IMR-90 (cell line): ENCODE measurements around the gene SLC39A11. TPM values are rescaled to one million over a fixed set of nuclear protein-coding genes. Genes with fewer than 3 reads are reported as not detected.

Experiments
- ATAC-seq: fragments of 200-7000 bp; cut with Tn5 transposase; 2 replicates; pipeline ENCODE4 v1.9.1; 2020; ENCODE audit warnings: low read depth, mild to moderate bottlenecking, moderate library complexity
- BruUV-seq: library from RNA; stranded (reverse); fragments of 400-500 nt; replicated peaks from 2 replicates; lab custom pipeline; 2021; lab: Mats Ljungman, UMichigan
- CTCF ChIA-PET: fragments of 300-600 bp; formaldehyde crosslinking; extraction: SDS; loops from one replicate; lab custom pipeline; 2021; ENCODE audit warnings: antibody characterized with exemption; lab: Yijun Ruan, JAX
- POLR2A ChIA-PET: fragments of 300-600 bp; sonication (Branson Sonifier 250); formaldehyde crosslinking; loops from one replicate; lab custom pipeline; 2022; ENCODE audit warnings: antibody characterized with exemption; ENCODE audit not compliant: unreplicated experiment; lab: Charles Lee
- DNase-seq: peaks from one replicate; pipeline ENCODE4 v3.0.0; 2013
- H2AFZ ChIP-seq: replicated peaks from 2 replicates; pipeline ENCODE3; 2013; ENCODE audit warnings: low read length, mild to moderate bottlenecking; ENCODE audit not compliant: poor library complexity
- H2AK5ac ChIP-seq: 2 replicates; pipeline ENCODE4 v1.6.1; 2013; ENCODE audit warnings: low read depth, low read length, inconsistent platforms
- H2AK9ac ChIP-seq: replicated peaks from 2 replicates; pipeline ENCODE3; 2013; ENCODE audit warnings: mild to moderate bottlenecking, low read depth, low read length, moderate library complexity; ENCODE audit not compliant: poor library complexity
- H2BK120ac ChIP-seq: 2 replicates; pipeline ENCODE4 v1.6.1; 2013; ENCODE audit warnings: low read depth, low read length, inconsistent platforms
- H2BK15ac ChIP-seq: 3 replicates; pipeline ENCODE4 v1.6.1; 2013; ENCODE audit warnings: low read depth, low read length, inconsistent platforms
- H2BK20ac ChIP-seq: 2 replicates; pipeline ENCODE4 v1.6.1; 2013; ENCODE audit warnings: low read depth, mild to moderate bottlenecking, inconsistent platforms, low read length, moderate library complexity
- H2BK5ac ChIP-seq: 2 replicates; pipeline ENCODE4 v1.6.1; 2013; ENCODE audit warnings: mild to moderate bottlenecking, low read depth, low read length, inconsistent platforms; ENCODE audit not compliant: poor library complexity, severe bottlenecking
- H3K14ac ChIP-seq: replicated peaks from 2 replicates; pipeline ENCODE4 v1.6.1; 2013; ENCODE audit warnings: low read depth, low read length, inconsistent platforms
- H3K18ac ChIP-seq: 2 replicates; pipeline ENCODE4 v1.6.1; 2013; ENCODE audit warnings: low read depth, low read length, control low read depth
- H3K23ac ChIP-seq: 2 replicates; pipeline ENCODE4 v1.6.1; 2013; ENCODE audit warnings: low read depth, low read length, inconsistent platforms
- H3K27ac ChIP-seq: 2 replicates; pipeline ENCODE4 v1.5.1; 2013; ENCODE audit warnings: mild to moderate bottlenecking, control low read depth, low read length; ENCODE audit not compliant: insufficient read depth
- H3K27me3 ChIP-seq: 2 replicates; pipeline ENCODE4 v1.6.1; 2013; ENCODE audit warnings: low read length; ENCODE audit not compliant: control insufficient read depth, insufficient read depth
- H3K36me3 ChIP-seq: 2 replicates; pipeline ENCODE4 v1.6.1; 2013; ENCODE audit warnings: low read length, mixed read lengths; ENCODE audit not compliant: control insufficient read depth, insufficient read depth
- H3K4ac ChIP-seq: 2 replicates; pipeline ENCODE4 v1.6.1; 2013; ENCODE audit warnings: low read depth, low read length, inconsistent platforms
- H3K4me1 ChIP-seq: 2 replicates; pipeline ENCODE4 v1.6.1; 2013; ENCODE audit warnings: low read length, mixed read lengths; ENCODE audit not compliant: control insufficient read depth, insufficient read depth
- H3K4me2 ChIP-seq: 2 replicates; pipeline ENCODE4 v1.6.1; 2013; ENCODE audit warnings: low read depth, mild to moderate bottlenecking, control low read depth, low read length, moderate library complexity
- H3K4me3 ChIP-seq: 2 replicates; pipeline ENCODE4 v1.5.1; 2013; ENCODE audit warnings: low read depth, mild to moderate bottlenecking, control low read depth, low read length, moderate library complexity; ENCODE audit not compliant: insufficient read depth
- H3K56ac ChIP-seq: 2 replicates; pipeline ENCODE4 v1.6.1; 2013; ENCODE audit warnings: low read length, inconsistent platforms; ENCODE audit not compliant: insufficient read depth; ENCODE audit errors: extremely low read depth
- H3K79me1 ChIP-seq, 2 experiments: 2 replicates each; pipeline ENCODE4 v1.6.1; 2013; ENCODE audit warnings: low read length in 2 of 2, inconsistent platforms in 1 of 2, low read depth in 1 of 2
- H3K9ac ChIP-seq: 2 replicates; pipeline ENCODE4 v1.6.1; 2013; ENCODE audit warnings: low read depth, low read length, control low read depth
- H3K9me1 ChIP-seq: 2 replicates; pipeline ENCODE4 v1.6.1; 2013; ENCODE audit warnings: low read length, inconsistent platforms; ENCODE audit not compliant: insufficient read depth
- H3K9me3 ChIP-seq: 2 replicates; pipeline ENCODE4 v1.6.1; 2013; ENCODE audit warnings: low read length; ENCODE audit not compliant: control insufficient read depth, insufficient read depth
- H4K20me1 ChIP-seq: 2 replicates; pipeline ENCODE4 v1.6.1; 2013; ENCODE audit warnings: low read length, inconsistent platforms; ENCODE audit not compliant: insufficient read depth
- H4K5ac ChIP-seq: 2 replicates; pipeline ENCODE4 v1.6.1; 2013; ENCODE audit warnings: mild to moderate bottlenecking, low read depth, low read length, control low read depth
- H4K8ac ChIP-seq, 2 experiments: 2 replicates each; pipeline ENCODE4 v1.6.1; 2013; ENCODE audit warnings: low read depth in 2 of 2, low read length in 2 of 2, control low read depth in 1 of 2, inconsistent platforms in 1 of 2
- H4K91ac ChIP-seq: 2 replicates; pipeline ENCODE4 v1.6.1; 2013; ENCODE audit warnings: low read depth, low read length, inconsistent platforms; ENCODE audit not compliant: insufficient read depth
- CEBPB ChIP-seq: IDR thresholded peaks from 2 replicates; pipeline ENCODE4 v1.6.1; 2012; ENCODE audit warnings: low read depth, low read length, improper control_type of control experiment
- CHD1 ChIP-seq: IDR thresholded peaks from 2 replicates; pipeline ENCODE4 v1.6.1; 2012; ENCODE audit warnings: low read depth, low read length, improper control_type of control experiment
- ELK1 ChIP-seq: fragments of 150-350 bp; IDR thresholded peaks from 2 replicates; pipeline ENCODE4 v1.6.1; 2016; ENCODE audit warnings: low read depth, mild to moderate bottlenecking, low read length, moderate library complexity, borderline replicate concordance
- MAFK ChIP-seq: IDR thresholded peaks from 2 replicates; pipeline ENCODE4 v1.6.1; 2012; ENCODE audit warnings: low read depth, low read length, improper control_type of control experiment
- MAZ ChIP-seq: IDR thresholded peaks from 2 replicates; pipeline ENCODE4 v1.6.1; 2012; ENCODE audit warnings: low read depth, mild to moderate bottlenecking, low read length, improper control_type of control experiment, moderate library complexity, borderline replicate concordance
- MXI1 ChIP-seq: IDR thresholded peaks from 2 replicates; pipeline ENCODE4 v1.6.1; 2012; ENCODE audit warnings: low read depth, mild to moderate bottlenecking, low read length, moderate library complexity, borderline replicate concordance
- POLR2A ChIP-seq: IDR thresholded peaks from 2 replicates; pipeline ENCODE4 v1.6.1; 2012; ENCODE audit warnings: mild to moderate bottlenecking, low read depth, low read length
- RCOR1 ChIP-seq: IDR thresholded peaks from 2 replicates; pipeline ENCODE4 v1.6.1; 2012; ENCODE audit warnings: mild to moderate bottlenecking, low read length, improper control_type of control experiment; ENCODE audit not compliant: insufficient replicate concordance
- RFX5 ChIP-seq: IDR thresholded peaks from 2 replicates; pipeline ENCODE4 v1.8.0; 2012; ENCODE audit warnings: low read depth, mild to moderate bottlenecking, low read length, moderate library complexity
- WGBS, 2 experiments: methylation state at CpG; one replicate each; pipeline versions ENCODE4 v1.1.5 to v1.1.7; 2013; ENCODE audit warnings: missing lambda C conversion rate in 2 of 2; ENCODE audit not compliant: insufficient read length in 1 of 2; ENCODE audit errors: extremely low coverage in 2 of 2; 5-methylcytosine and 5-hydroxymethylcytosine counted together
- dilution Hi-C: fragments of 300-500 bp; cut with HindIII; formaldehyde crosslinking; loops from one replicate; pipeline ENCODE4 v1.14.3; 2018; ENCODE audit warnings: low sequenced_read_pairs; ENCODE audit not compliant: unreplicated experiment
- in situ Hi-C: fragments of 300-500 bp; cut with MboI; formaldehyde crosslinking; loops from 3 replicates; pipeline ENCODE4 v1.14.3; 2019; ENCODE audit warnings: low sequenced_read_pairs, inconsistent platforms, mixed read lengths
- intact Hi-C: fragments of 100-400 bp; cut with micrococcal nuclease; formaldehyde crosslinking; loops from 2 replicates; pipeline ENCODE4 v1.10.0; 2022
- polyA plus RNA-seq, 3 experiments: library from polyadenylated mRNA; depleted of rRNA; stranded (reverse); fragments of >200 nt; gene quantifications; 2 replicates each; pipeline ENCODE4 v1.2.3, GENCODE V29; 2012; ENCODE audit warnings: low replicate concordance in 1 of 3
- total RNA-seq: library from RNA; depleted of rRNA; stranded (reverse); fragments of >200 nt; gene quantifications from 2 replicates; pipeline ENCODE4 v1.2.3, GENCODE V29; 2012
- TF ChIP-seq, protein P1 (sequence below): fragments of 150-350 bp; IDR thresholded peaks from 2 replicates; pipeline ENCODE4 v1.6.1; 2017; ENCODE audit warnings: mild to moderate bottlenecking, antibody characterized with exemption, low read length, low read depth

SLC39A11 gene
- total and polyA plus RNA-seq, 2 of the 4 experiments (the other 2 are of a cell fraction) = 8.8 to 14.3 TPM

DNA sequence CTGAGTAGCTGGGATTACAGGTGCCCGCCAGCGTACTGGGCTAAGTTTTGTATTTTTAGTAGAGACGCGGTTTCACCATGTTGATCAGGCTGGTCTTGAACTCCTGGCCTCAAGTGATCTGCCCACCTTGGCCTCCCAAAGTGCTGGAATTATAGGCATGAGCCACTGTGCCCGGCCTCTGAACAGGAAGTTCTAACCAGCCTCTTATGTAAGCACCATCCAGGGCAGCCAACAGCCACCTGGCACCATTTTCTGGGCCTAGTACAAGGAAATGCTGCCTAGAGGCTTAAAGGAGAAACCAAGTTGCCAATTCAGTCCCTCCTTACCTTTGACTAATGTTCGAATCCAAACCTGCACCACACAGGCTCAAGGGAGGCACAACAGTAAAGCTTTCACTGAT lies 8.5 kb upstream of the SLC39A11 start:
- H3K27me3 ChIP-seq = peaks cover 6% of the 10 kb centered on the region
- TF ChIP-seq POLR2A = no peak
- no peak for TF ChIP-seq ELK1
- no peak for TF ChIP-seq CHD1
- no peak for TF ChIP-seq MAZ
- no peak for TF ChIP-seq MAFK
- TF ChIP-seq RCOR1 = no peak
- TF ChIP-seq RFX5 = no peak
- TF ChIP-seq MXI1 = no peak
- TF ChIP-seq, protein P1, sequence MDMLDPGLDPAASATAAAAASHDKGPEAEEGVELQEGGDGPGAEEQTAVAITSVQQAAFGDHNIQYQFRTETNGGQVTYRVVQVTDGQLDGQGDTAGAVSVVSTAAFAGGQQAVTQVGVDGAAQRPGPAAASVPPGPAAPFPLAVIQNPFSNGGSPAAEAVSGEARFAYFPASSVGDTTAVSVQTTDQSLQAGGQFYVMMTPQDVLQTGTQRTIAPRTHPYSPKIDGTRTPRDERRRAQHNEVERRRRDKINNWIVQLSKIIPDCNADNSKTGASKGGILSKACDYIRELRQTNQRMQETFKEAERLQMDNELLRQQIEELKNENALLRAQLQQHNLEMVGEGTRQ = no peak
- no peak for TF ChIP-seq CEBPB
- H2BK5ac ChIP-seq = no peak overlapping the region
- BruUV-seq = no TSS peak
- H3K9me3 ChIP-seq = peaks cover 6% of the 10 kb centered on the region
- no peak overlapping the region for H3K4ac ChIP-seq
- no peak overlapping the region for H2BK20ac ChIP-seq
- no peak for DNase-seq
- H2AFZ ChIP-seq = no peak overlapping the region
- no peaks in the 10 kb centered on the region for H4K20me1 ChIP-seq
- H3K9ac ChIP-seq = no peak overlapping the region
- no peak overlapping the region for H3K14ac ChIP-seq
- no peak overlapping the region for H4K5ac ChIP-seq
- no peak overlapping the region for H2AK9ac ChIP-seq
- H3K4me3 ChIP-seq = no peak overlapping the region
- H3K36me3 ChIP-seq = no peaks in the 10 kb centered on the region
- no peaks in the 10 kb centered on the region for H3K79me1 ChIP-seq
- intact Hi-C loops (no loop called here), in situ Hi-C loops (no loop called here), dilution Hi-C loops (no loop called here)
- H2BK15ac ChIP-seq = no peak overlapping the region
- H4K8ac ChIP-seq = no peak overlapping the region
- H3K56ac ChIP-seq = no peak overlapping the region
- WGBS, 2 experiments = 85% methylated on average over 4 of the region's 6 CpGs; no CpG with 5 or more reads in 1 of the 2 experiments
- H3K23ac ChIP-seq = no peak overlapping the region
- H3K4me1 ChIP-seq = no peaks in the 10 kb centered on the region
- H2BK120ac ChIP-seq = no peak overlapping the region
- ATAC-seq = no peak
- no peak overlapping the region for H3K4me2 ChIP-seq
- CTCF ChIA-PET = no interaction called here
- POLR2A ChIA-PET = no interaction called here
- H3K18ac ChIP-seq = no peak overlapping the region
- H2AK5ac ChIP-seq = no peak overlapping the region
- no peak overlapping the region for H4K91ac ChIP-seq
- H3K27ac ChIP-seq = no peak overlapping the region
- no peaks in the 10 kb centered on the region for H3K9me1 ChIP-seq
